ENCODE measurements around the gene ATXN10.

ATXN10 gene

DNA sequence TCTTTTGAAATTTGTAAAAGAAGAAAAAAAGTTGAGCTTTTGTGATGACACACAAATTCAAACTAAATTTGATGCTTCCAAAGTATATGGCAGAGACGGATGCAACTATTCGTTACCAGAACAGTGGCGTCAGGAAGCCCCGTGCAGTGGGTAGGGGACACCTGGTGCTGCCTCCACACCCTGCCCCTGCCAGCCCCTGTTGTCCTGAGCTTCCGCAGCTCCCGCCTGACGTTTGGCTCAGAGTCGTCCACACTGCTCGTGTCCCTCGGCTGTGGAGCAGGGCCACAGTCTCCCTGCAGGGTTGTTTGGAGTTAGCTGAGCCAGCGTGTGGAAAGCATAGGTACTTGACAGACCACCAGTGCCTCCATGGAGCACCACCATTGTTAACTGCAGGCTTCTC is 86.3 kb downstream of the ATXN10 start:
- Histone ChIP-seq H3K4me1 (ENCODE audit: low read length) (no peaks in the 10 kb centered on the region), H4K20me1 (ENCODE audit: insufficient read depth, low read length) (0 out of 2 replicates have a peak, but pooled peaks cover 6% of the 10 kb centered on the region), H3K27me3 (ENCODE audit: low read depth, low read length) (no peaks in the 10 kb centered on the region), H3K4me2 (ENCODE audit: low read length) (no peak overlapping the region), H2AFZ (ENCODE audit: low read depth, low read length) (no peak overlapping the region), H3K79me2 (ENCODE audit: low read length) (no peaks in the 10 kb centered on the region), H3K4me3 (ENCODE audit: low read length) (no peak overlapping the region), H3K9me3 (ENCODE audit: insufficient read depth, low read length) (no peaks in the 10 kb centered on the region), H3K9ac (ENCODE audit: low read length) (no peak overlapping the region), H3K36me3 (replicated peaks; ENCODE audit: low read depth, low read length) (peaks cover 7% of the 10 kb centered on the region), H3K27ac (ENCODE audit: low read length) (no peak overlapping the region)
- no peak for TF ChIP-seq EZH2phosphoT487 (IDR thresholded peaks at IDR 0.05; ENCODE audit: low read depth)
- TF ChIP-seq, protein P1, sequence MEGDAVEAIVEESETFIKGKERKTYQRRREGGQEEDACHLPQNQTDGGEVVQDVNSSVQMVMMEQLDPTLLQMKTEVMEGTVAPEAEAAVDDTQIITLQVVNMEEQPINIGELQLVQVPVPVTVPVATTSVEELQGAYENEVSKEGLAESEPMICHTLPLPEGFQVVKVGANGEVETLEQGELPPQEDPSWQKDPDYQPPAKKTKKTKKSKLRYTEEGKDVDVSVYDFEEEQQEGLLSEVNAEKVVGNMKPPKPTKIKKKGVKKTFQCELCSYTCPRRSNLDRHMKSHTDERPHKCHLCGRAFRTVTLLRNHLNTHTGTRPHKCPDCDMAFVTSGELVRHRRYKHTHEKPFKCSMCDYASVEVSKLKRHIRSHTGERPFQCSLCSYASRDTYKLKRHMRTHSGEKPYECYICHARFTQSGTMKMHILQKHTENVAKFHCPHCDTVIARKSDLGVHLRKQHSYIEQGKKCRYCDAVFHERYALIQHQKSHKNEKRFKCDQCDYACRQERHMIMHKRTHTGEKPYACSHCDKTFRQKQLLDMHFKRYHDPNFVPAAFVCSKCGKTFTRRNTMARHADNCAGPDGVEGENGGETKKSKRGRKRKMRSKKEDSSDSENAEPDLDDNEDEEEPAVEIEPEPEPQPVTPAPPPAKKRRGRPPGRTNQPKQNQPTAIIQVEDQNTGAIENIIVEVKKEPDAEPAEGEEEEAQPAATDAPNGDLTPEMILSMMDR (IDR thresholded peaks at IDR 0.05; ENCODE audit: low read depth, low read length): no peak

DNA sequence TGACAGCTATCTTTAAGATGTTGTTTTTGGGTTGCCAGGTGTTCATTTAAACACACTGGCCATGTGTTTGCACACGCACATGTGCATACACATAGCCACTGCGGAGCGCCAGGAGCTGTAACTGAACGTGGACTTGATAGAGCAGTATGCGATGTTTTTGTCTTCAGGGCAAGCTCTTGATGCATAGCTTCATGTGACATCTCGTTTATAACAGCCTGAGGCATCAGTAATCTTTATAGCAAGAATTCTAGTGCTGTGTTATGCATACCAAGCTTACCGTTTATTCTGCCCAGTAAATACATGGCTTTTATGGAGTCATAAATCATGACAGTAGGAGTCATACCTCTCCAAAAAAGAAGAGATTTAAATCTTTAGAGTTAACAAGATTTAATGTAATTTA is 87.0 kb downstream of the ATXN10 start:
- Histone ChIP-seq H3K9ac (ENCODE audit: low read length) (no peak overlapping the region), H3K79me2 (ENCODE audit: low read length) (no peaks in the 10 kb centered on the region), H3K4me3 (ENCODE audit: low read length) (no peak overlapping the region), H3K9me3 (ENCODE audit: insufficient read depth, low read length) (no peaks in the 10 kb centered on the region), H2AFZ (ENCODE audit: low read depth, low read length) (no peak overlapping the region), H3K36me3 (replicated peaks; ENCODE audit: low read depth, low read length) (peaks cover 7% of the 10 kb centered on the region), H3K4me2 (ENCODE audit: low read length) (no peak overlapping the region), H3K4me1 (ENCODE audit: low read length) (no peaks in the 10 kb centered on the region), H3K27ac (ENCODE audit: low read length) (no peak overlapping the region), H3K27me3 (ENCODE audit: low read depth, low read length) (no peaks in the 10 kb centered on the region), H4K20me1 (ENCODE audit: insufficient read depth, low read length) (0 out of 2 replicates have a peak, but pooled peaks cover 6% of the 10 kb centered on the region)
- TF ChIP-seq, protein P1 (IDR thresholded peaks at IDR 0.05; ENCODE audit: low read depth, low read length): no peak
- no peak for TF ChIP-seq EZH2phosphoT487 (IDR thresholded peaks at IDR 0.05; ENCODE audit: low read depth)

DNA sequence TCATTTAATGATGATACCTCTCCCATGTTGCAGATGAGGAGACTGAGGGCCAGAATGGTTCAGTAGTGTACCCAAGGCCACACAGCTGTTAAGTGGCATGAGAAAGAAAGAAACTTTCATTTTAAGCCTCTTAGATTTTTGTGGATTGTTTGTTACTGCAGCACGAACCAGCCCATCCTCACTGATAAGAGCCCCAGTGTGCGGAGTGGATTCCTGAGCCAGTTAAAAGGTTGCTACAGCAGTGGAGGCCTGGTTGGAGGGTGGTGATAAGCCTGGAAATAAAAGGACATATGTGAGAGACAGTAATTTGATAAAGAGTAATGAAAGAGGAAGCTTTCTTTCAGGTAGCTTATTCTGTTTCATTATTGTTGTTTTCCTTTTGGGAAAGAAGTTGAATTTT is 89.0 kb downstream of the ATXN10 start:
- no peaks in the 10 kb centered on the region for H3K4me1 ChIP-seq (ENCODE audit: low read length)
- H3K27ac ChIP-seq (ENCODE audit: low read length): no peak overlapping the region
- no peak overlapping the region for H3K9ac ChIP-seq (ENCODE audit: low read length)
- peaks cover 7% of the 10 kb centered on the region for H3K36me3 ChIP-seq (replicated peaks; ENCODE audit: low read depth, low read length)
- no peaks in the 10 kb centered on the region for H3K79me2 ChIP-seq (ENCODE audit: low read length)
- no peak overlapping the region for H3K4me2 ChIP-seq (ENCODE audit: low read length)
- H3K9me3 ChIP-seq (ENCODE audit: insufficient read depth, low read length): no peaks in the 10 kb centered on the region
- H3K4me3 ChIP-seq (ENCODE audit: low read length): no peak overlapping the region
- no peak overlapping the region for H2AFZ ChIP-seq (ENCODE audit: low read depth, low read length)
- H3K27me3 ChIP-seq (ENCODE audit: low read depth, low read length): no peaks in the 10 kb centered on the region
- TF ChIP-seq, protein P1 (IDR thresholded peaks at IDR 0.05; ENCODE audit: low read depth, low read length): no peak
- no peak for TF ChIP-seq EZH2phosphoT487 (IDR thresholded peaks at IDR 0.05; ENCODE audit: low read depth)
- H4K20me1 ChIP-seq (ENCODE audit: insufficient read depth, low read length): 0 out of 2 replicates have a peak, but pooled peaks cover 6% of the 10 kb centered on the region

DNA sequence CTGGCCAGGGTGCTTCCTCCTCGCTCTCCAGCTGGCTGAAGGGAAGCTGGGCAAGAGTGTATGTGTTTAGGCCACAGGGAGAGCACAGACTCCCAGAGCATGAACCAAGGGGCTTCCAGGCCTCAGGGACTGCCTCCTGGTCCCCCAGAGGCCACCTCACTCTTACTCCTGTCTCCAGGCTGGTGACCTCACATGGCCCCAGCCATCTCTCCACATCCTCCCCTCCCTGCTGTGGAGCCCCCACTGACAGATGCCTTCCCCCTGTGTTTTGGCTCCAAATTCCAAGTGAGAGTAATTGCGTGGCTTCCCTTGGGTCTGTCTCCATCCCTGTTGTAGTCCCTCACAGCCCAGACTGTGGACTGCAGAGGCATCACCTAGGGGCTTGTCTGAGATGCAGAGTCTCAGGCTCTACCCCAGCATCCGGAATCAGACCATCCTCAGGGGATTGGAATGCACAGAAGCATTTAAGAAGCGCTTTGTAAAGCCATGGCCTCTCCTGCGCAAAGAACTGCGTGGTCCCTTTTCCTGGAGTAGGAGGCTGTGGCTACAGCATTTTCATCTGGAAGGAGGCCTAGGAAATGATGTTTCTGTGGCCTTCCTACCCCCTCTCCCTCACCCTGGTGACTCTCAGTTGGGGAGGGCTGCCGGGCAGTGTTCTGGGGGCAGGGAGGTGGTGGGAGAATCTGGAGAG is 91.1 kb downstream of the ATXN10 start:
- H3K27ac ChIP-seq (ENCODE audit: low read length): no peak overlapping the region
- H3K27me3 ChIP-seq (ENCODE audit: low read depth, low read length): no peaks in the 10 kb centered on the region
- no peak overlapping the region for H3K4me2 ChIP-seq (ENCODE audit: low read length)
- H3K79me2 ChIP-seq (ENCODE audit: low read length): no peaks in the 10 kb centered on the region
- 0 out of 2 replicates have a peak, but pooled peaks cover 6% of the 10 kb centered on the region for H4K20me1 ChIP-seq (ENCODE audit: insufficient read depth, low read length)
- peaks cover 2% of the 10 kb centered on the region for H3K36me3 ChIP-seq (replicated peaks; ENCODE audit: low read depth, low read length)
- TF ChIP-seq, protein P1 (IDR thresholded peaks at IDR 0.05; ENCODE audit: low read depth, low read length): no peak
- TF ChIP-seq EZH2phosphoT487 (IDR thresholded peaks at IDR 0.05; ENCODE audit: low read depth): no peak
- H3K9me3 ChIP-seq (ENCODE audit: insufficient read depth, low read length): no peaks in the 10 kb centered on the region
- no peak overlapping the region for H3K9ac ChIP-seq (ENCODE audit: low read length)
- no peaks in the 10 kb centered on the region for H3K4me1 ChIP-seq (ENCODE audit: low read length)
- no peak overlapping the region for H2AFZ ChIP-seq (ENCODE audit: low read depth, low read length)
- H3K4me3 ChIP-seq (ENCODE audit: low read length): no peak overlapping the region

Data from OCI-LY3 (cell line).